HCT116 (cell line): Measurements from ENCODE around the gene PCMT1. TPM values are rescaled to one million over a fixed set of nuclear protein-coding genes. Genes with fewer than 3 reads are reported as not detected.

ENCODE experiments used
- ATAC-seq: fragments of 200-7000 bp; cut with Tn5 transposase; 2 replicates; pipeline ENCODE4 v1.9.1; 2020; ENCODE audit warnings: mild to moderate bottlenecking, moderate library complexity
- BruUV-seq: library from RNA; stranded (reverse); fragments of 400-500 nt; replicated peaks from 2 replicates; lab custom pipeline; 2021; lab: Mats Ljungman, UMichigan
- CTCF ChIA-PET: fragments of 300-600 bp; sonication (Branson Sonifier 250); formaldehyde crosslinking; loops from one replicate; lab custom pipeline; 2021; ENCODE audit warnings: antibody characterized with exemption; lab: Charles Lee
- POLR2A ChIA-PET: fragments of 300-600, 350-600 bp; sonication (Branson Sonifier 250); formaldehyde crosslinking; loops from one replicate; lab custom pipeline; 2021; ENCODE audit warnings: antibody characterized with exemption; lab: Charles Lee
- RAD21 ChIA-PET, 2 experiments: fragments of 300-600 bp; sonication (Branson Sonifier 250); formaldehyde crosslinking; loops; one replicate each; lab custom pipeline; 2023; ENCODE audit warnings: low total read pairs in 2 of 2; ENCODE audit not compliant: uncharacterized antibody in 2 of 2, unreplicated experiment in 2 of 2, low non-redundant PET in 1 of 2; lab: Charles Lee
- DNase-seq: peaks from one replicate; pipeline ENCODE4 v3.0.0-alpha.2; 2010; ENCODE audit warnings: low read depth, low spot score
- H2AFZ ChIP-seq: fragments of 200-600 bp; shearing (Covaris generic), sonication (generic); 2 replicates; pipeline ENCODE4 v1.6.1; 2017; ENCODE audit warnings: low read depth, mixed run types, mixed read lengths, antibody characterized with exemption, low read length; ENCODE audit not compliant: poor library complexity, severe bottlenecking
- H3K27ac ChIP-seq: 2 replicates; pipeline ENCODE4 v1.5.1; 2012; ENCODE audit warnings: low read depth, low read length
- H3K27me3 ChIP-seq: fragments of 200-600 bp; sonication (generic); 2 replicates; pipeline ENCODE4 v1.6.1; 2016; ENCODE audit warnings: mixed run types, low read length, mixed read lengths; ENCODE audit not compliant: insufficient read depth
- H3K36me3 ChIP-seq, 2 experiments: fragments of 200-500 bp in 1 of 2; fragments of 200-600 bp in 1 of 2; sonication (Bioruptor generic) in 1 of 2; sonication (generic) in 1 of 2; 2 replicates each; pipeline versions ENCODE4 v1.5.1 to v1.6.1; 2014 to 2016; ENCODE audit warnings: low read length in 2 of 2, inconsistent platforms in 1 of 2, mixed read lengths in 1 of 2, mixed run types in 1 of 2; ENCODE audit not compliant: insufficient read depth in 2 of 2, control insufficient read depth in 1 of 2
- H3K4me1 ChIP-seq, 2 experiments: fragments of 200-600 bp in 1 of 2; sonication (generic) in 1 of 2; 2 replicates each; pipeline versions ENCODE4 v1.5.1 to v1.6.1; 2012 to 2017; ENCODE audit warnings: low read length in 2 of 2, inconsistent platforms in 1 of 2, mild to moderate bottlenecking in 1 of 2, mixed read lengths in 1 of 2, mixed run types in 1 of 2, moderate library complexity in 1 of 2; ENCODE audit not compliant: insufficient read depth in 2 of 2, control insufficient read depth in 1 of 2
- H3K4me2 ChIP-seq: fragments of 200-600 bp; sonication (generic); 2 replicates; pipeline ENCODE4 v1.6.1; 2017; ENCODE audit warnings: mixed run types, low read length, mixed read lengths
- H3K4me3 ChIP-seq, 2 experiments: fragments of 200-600 bp in 1 of 2; sonication (generic) in 1 of 2; replicated peaks in 1 of 2; 2 replicates each; pipeline ENCODE4 v1.5.1; 2011 to 2016; ENCODE audit warnings: low read length in 2 of 2, control low read depth in 1 of 2, low read depth in 1 of 2, mild to moderate bottlenecking in 1 of 2, mixed read lengths in 1 of 2, mixed run types in 1 of 2
- H3K79me2 ChIP-seq: fragments of 200-600 bp; sonication (generic); 2 replicates; pipeline ENCODE4 v1.6.1; 2017; ENCODE audit warnings: mild to moderate bottlenecking, mixed run types, low read length, moderate library complexity, mixed read lengths; ENCODE audit not compliant: insufficient read depth
- H3K9ac ChIP-seq: fragments of 200-600 bp; sonication (generic); 2 replicates; pipeline ENCODE4 v1.6.1; 2016; ENCODE audit warnings: low read length, mixed read lengths
- H3K9me2 ChIP-seq: fragments of 200-600 bp; sonication (generic), shearing (Covaris generic); 2 replicates; pipeline ENCODE4 v1.6.1; 2017; ENCODE audit warnings: mixed run types, mild to moderate bottlenecking, moderate library complexity; ENCODE audit not compliant: insufficient read depth
- H3K9me3 ChIP-seq, 2 experiments: fragments of 200-500 bp in 1 of 2; fragments of 200-600 bp in 1 of 2; sonication (Bioruptor generic) in 1 of 2; sonication (generic) in 1 of 2; 2 replicates each; pipeline ENCODE4 v1.6.1; 2014 to 2017; ENCODE audit warnings: low read length in 2 of 2, mixed read lengths in 2 of 2, inconsistent platforms in 1 of 2, low read depth in 1 of 2, mild to moderate bottlenecking in 1 of 2, mixed run types in 1 of 2, moderate library complexity in 1 of 2; ENCODE audit not compliant: control insufficient read depth in 1 of 2, insufficient read depth in 1 of 2
- H4K20me1 ChIP-seq: fragments of 200-600 bp; sonication (generic), shearing (Covaris generic); 2 replicates; pipeline ENCODE4 v1.6.1; 2017; ENCODE audit warnings: mixed run types, mild to moderate bottlenecking, moderate library complexity; ENCODE audit not compliant: insufficient read depth
- CBX3 ChIP-seq: IDR thresholded peaks from 2 replicates; pipeline ENCODE4 v1.6.1; 2012; ENCODE audit warnings: low read depth
- CEBPB ChIP-seq: IDR thresholded peaks from 2 replicates; pipeline ENCODE4 v1.6.1; 2012; ENCODE audit warnings: low read depth
- EGR1 ChIP-seq: IDR thresholded peaks from 2 replicates; pipeline ENCODE4 v1.6.1; 2012; ENCODE audit warnings: low read depth
- EZH2 ChIP-seq: fragments of 200-600 bp; sonication (generic); IDR thresholded peaks from 2 replicates; pipeline ENCODE4 v1.6.1; 2017; ENCODE audit warnings: antibody characterized with exemption, mixed run types
- FOSL1 ChIP-seq: IDR thresholded peaks from 2 replicates; pipeline ENCODE4 v1.6.1; 2012; ENCODE audit warnings: low read depth
- JUND ChIP-seq: IDR thresholded peaks from 2 replicates; pipeline ENCODE4 v1.6.1; 2012
- SIN3A ChIP-seq: IDR thresholded peaks from 2 replicates; pipeline ENCODE4 v1.6.1; 2012; ENCODE audit warnings: low read depth
- SP1 ChIP-seq: IDR thresholded peaks from 2 replicates; pipeline ENCODE4 v1.6.1; 2012; ENCODE audit warnings: low read depth
- ZNF274 ChIP-seq: fragments of 200-500 bp; sonication (Bioruptor generic); IDR thresholded peaks from 2 replicates; pipeline ENCODE4 v1.6.1; 2014; ENCODE audit warnings: mild to moderate bottlenecking, low read depth, low read length, inconsistent platforms
- intact Hi-C: fragments of 100-400 bp; cut with micrococcal nuclease; formaldehyde crosslinking; loops from 2 replicates; pipeline ENCODE4 v1.10.0; 2022
- total RNA-seq: library from RNA; stranded (reverse); gene quantifications from one replicate; pipeline ENCODE4 v1.2.1, GENCODE V29; 2021; ENCODE audit not compliant: unreplicated experiment
- TF ChIP-seq, protein P1 (sequence below): IDR thresholded peaks from 2 replicates; pipeline ENCODE4 v1.6.1; 2012
- TF ChIP-seq, protein P2 (sequence below): IDR thresholded peaks from 2 replicates; pipeline ENCODE4 v1.6.1; 2012; ENCODE audit warnings: low read depth
- TF ChIP-seq, protein P3 (sequence below): IDR thresholded peaks from 2 replicates; pipeline ENCODE4 v1.6.1; 2012

The PCMT1 gene
- total RNA-seq, 1 experiment from 2014 or later, result 86.9 TPM

DNA sequence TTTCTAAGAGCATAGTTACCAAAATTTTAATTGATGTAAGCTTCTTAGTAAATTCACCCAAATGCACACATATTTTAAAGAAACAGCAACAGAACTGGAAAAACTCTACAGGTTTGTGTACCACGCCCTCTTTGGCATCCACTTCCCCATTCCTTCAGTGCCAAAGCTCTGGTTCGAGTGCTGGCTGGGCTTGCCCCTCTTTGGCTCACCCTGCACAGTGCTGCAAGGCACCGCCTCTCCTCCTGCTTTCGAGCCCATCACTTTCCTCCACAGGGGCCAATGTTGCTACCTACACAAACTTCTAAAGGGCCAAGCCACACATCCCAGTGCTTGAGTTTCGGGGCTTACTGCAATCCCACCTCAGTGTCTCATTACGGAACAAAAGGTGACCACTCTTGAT lies 105.0 kb downstream of the PCMT1 start:
- Histone ChIP-seq H3K4me1 (peaks cover 38 to 43% of the 10 kb centered on the region in 2 experiments), H3K9me3 (no peaks in the 10 kb centered on the region), H3K27me3 (no peaks in the 10 kb centered on the region), H3K9ac (peak overlapping the region; percentile 38), H3K79me2 (peaks cover 3% of the 10 kb centered on the region; the same call in 1 of the 2 replicates), H3K4me3 (peak overlapping the region in 1 of 2 experiments; percentile 40; a peak in 3 of 4 replicates), H3K4me2 (peak overlapping the region; percentile 74), H3K36me3 (no peaks in the 10 kb centered on the region), H2AFZ (no peak overlapping the region), H3K9me2 (no peaks in the 10 kb centered on the region), H3K27ac (peak overlapping the region; percentile 68), H4K20me1 (no peaks in the 10 kb centered on the region)
- POLR2A ChIA-PET, result no interaction called here
- BruUV-seq, result no TSS peak
- intact Hi-C loops, result no loop called here
- peak; percentile 81 for ATAC-seq
- no peak for DNase-seq
- RAD21 ChIA-PET, result no interaction called here
- TF ChIP-seq EZH2 (no peak), CBX3 (no peak), FOSL1 (0 out of 2 replicates have a peak, but pooled peaks have one; percentile 6)
- CTCF ChIA-PET, result no interaction called here

DNA sequence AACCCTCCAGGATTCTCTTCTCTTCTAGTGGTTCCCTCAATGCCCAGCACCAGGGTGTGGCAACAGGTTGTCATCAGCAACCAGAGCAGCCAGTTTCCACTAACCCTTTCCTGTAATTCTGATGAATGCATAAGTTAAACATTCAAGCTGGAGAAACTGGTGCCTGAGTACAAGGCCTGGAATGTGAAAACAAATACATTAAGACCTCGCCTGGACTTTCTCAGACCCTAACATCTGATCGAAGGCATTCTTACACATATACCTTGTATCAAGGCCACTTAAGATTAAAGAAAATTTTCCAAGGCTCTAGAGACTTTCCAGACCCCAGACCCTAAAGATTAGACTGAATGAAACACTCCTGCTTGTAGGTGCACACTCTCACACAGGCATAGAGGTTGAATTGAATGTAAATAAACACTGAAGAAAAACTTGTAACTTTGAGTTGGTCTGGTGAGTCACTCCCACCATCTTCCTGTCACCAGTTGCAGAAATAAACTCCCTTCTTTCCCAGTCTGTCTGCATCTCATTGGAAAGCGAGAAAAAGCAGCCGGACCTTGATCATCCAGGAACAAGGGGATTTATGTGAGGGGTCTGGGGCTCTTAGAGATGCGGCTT lies 105.6 kb downstream of the PCMT1 start:
- POLR2A ChIA-PET, result no interaction called here
- H3K9me3 ChIP-seq, result no peaks in the 10 kb centered on the region
- no peaks in the 10 kb centered on the region for H3K36me3 ChIP-seq
- peaks cover 38 to 43% of the 10 kb centered on the region in 2 experiments for H3K4me1 ChIP-seq
- no peaks in the 10 kb centered on the region for H3K27me3 ChIP-seq
- TF ChIP-seq ZNF274 (no peak), EGR1 (no peak), SP1 (peak; percentile 82), CEBPB (no peak; the same call in 1 of the 2 replicates), FOSL1 (peak; percentile 67), CBX3 (peak; percentile 47; the same call in 1 of the 2 replicates), SIN3A (peak; percentile 66; the same call in 1 of the 2 replicates), JUND (peak; percentile 54)
- TF ChIP-seq, protein P1, sequence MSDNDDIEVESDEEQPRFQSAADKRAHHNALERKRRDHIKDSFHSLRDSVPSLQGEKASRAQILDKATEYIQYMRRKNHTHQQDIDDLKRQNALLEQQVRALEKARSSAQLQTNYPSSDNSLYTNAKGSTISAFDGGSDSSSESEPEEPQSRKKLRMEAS, result peak; percentile 57
- TF ChIP-seq, protein P2, sequence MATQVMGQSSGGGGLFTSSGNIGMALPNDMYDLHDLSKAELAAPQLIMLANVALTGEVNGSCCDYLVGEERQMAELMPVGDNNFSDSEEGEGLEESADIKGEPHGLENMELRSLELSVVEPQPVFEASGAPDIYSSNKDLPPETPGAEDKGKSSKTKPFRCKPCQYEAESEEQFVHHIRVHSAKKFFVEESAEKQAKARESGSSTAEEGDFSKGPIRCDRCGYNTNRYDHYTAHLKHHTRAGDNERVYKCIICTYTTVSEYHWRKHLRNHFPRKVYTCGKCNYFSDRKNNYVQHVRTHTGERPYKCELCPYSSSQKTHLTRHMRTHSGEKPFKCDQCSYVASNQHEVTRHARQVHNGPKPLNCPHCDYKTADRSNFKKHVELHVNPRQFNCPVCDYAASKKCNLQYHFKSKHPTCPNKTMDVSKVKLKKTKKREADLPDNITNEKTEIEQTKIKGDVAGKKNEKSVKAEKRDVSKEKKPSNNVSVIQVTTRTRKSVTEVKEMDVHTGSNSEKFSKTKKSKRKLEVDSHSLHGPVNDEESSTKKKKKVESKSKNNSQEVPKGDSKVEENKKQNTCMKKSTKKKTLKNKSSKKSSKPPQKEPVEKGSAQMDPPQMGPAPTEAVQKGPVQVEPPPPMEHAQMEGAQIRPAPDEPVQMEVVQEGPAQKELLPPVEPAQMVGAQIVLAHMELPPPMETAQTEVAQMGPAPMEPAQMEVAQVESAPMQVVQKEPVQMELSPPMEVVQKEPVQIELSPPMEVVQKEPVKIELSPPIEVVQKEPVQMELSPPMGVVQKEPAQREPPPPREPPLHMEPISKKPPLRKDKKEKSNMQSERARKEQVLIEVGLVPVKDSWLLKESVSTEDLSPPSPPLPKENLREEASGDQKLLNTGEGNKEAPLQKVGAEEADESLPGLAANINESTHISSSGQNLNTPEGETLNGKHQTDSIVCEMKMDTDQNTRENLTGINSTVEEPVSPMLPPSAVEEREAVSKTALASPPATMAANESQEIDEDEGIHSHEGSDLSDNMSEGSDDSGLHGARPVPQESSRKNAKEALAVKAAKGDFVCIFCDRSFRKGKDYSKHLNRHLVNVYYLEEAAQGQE, result no peak
- TF ChIP-seq, protein P3, sequence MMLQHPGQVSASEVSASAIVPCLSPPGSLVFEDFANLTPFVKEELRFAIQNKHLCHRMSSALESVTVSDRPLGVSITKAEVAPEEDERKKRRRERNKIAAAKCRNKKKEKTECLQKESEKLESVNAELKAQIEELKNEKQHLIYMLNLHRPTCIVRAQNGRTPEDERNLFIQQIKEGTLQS, result no peak
- TF ChIP-seq, all 23 proteins: peak for 6
- Histone ChIP-seq H3K4me2 (peak overlapping the region; percentile 74), H3K9me2 (no peaks in the 10 kb centered on the region), H3K4me3 (peak overlapping the region in 1 of 2 experiments; percentile 40; a peak in 2 of 4 replicates), H3K27ac (peak overlapping the region; percentile 68), H2AFZ (no peak overlapping the region), H4K20me1 (no peaks in the 10 kb centered on the region), H3K79me2 (peaks cover 3% of the 10 kb centered on the region; the same call in 1 of the 2 replicates), H3K9ac (peak overlapping the region; percentile 38)
- intact Hi-C loops, result no loop called here
- CTCF ChIA-PET, result no interaction called here
- BruUV-seq, result no TSS peak
- DNase-seq, result peak; percentile 71
- ATAC-seq, result peak; percentile 78
- RAD21 ChIA-PET, result no interaction called here
